Stimulated activated CD8-positive, alpha-beta memory T cell treated with anti-CD3 and anti-CD28 coated beads, Interleukin-15, amount 100 ng/mL, for 48 hours (primary cell): ENCODE results near the gene NLRP12.
"Not testable (repeated sequence)": the region's sequence is repeated elsewhere in the genome, so short reads cannot be mapped to it uniquely, and the experiment has no call there.

Experiments
- DNase-seq, 2 donors: peaks; one replicate each; pipeline ENCODE4 v3.0.0-alpha.2; 2020; ENCODE audit warnings: low read depth in 2 of 2

Gene NLRP12

GRCh38 chr19:53840241-53840640, 16.1 kb upstream of the NLRP12 start:
- not testable (repeated sequence) for DNase-seq

DNA sequence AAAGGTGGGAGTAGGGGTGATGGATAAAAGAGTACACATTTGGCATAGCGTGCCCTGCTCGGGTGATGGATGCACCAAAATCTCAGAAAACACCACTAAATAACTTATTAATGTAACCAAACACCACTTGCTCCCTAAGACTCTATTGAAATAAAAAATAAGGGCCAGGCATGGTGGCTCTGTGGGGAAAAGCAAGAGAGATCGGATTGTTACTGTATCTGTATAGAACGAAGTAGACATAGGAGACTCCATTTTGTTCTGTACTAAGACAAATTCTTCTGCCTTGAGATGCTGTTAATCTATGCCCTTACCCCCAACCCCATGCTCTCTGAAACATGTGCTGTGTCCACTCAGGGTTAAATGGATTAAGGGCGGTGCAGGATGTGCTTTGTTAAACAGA, 14.3 kb upstream of the NLRP12 start:
- not testable (repeated sequence) for DNase-seq

DNA sequence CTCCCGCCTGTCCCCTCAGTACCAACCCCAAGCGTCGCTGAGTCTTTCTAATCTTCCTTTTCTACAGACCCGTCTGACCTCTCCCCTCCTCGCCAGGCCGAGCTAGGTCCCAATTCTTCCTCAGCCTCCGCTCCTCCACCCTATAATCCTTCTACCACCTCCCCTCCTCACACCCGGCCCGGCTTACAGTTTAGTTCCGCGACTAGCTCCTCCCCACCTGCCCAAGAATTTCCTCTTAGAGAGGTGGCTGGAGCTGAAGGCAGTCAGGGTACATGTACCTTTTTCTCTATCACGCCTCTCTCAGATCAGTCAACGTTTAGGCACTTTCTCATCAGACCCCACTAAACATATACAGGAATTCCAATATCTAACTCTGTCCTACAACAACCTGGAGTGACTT, 8.7 kb upstream of the NLRP12 start:
- not testable (repeated sequence) for DNase-seq

- DNase-seq, result no peak
Observed at GRCh38 chr19:53828531-53828930, 4.4 kb upstream of the NLRP12 start.

- no peak for DNase-seq
Observed at GRCh38 chr19:53826876-53827275, 2.8 kb upstream of the NLRP12 start.

GRCh38 chr19:53823380-53824120, 564 bp downstream of the NLRP12 start:
- DNase-seq, result no peak

- no peak for DNase-seq
Observed at GRCh38 chr19:53819861-53820260, 4.3 kb downstream of the NLRP12 start.

GRCh38 chr19:53818756-53819155, 5.4 kb downstream of the NLRP12 start:
- no peak for DNase-seq

- DNase-seq, result no peak
Observed at GRCh38 chr19:53813996-53814395, 10.1 kb downstream of the NLRP12 start.

GRCh38 chr19:53812335-53812734, 11.8 kb downstream of the NLRP12 start:
- DNase-seq, result no peak

DNA sequence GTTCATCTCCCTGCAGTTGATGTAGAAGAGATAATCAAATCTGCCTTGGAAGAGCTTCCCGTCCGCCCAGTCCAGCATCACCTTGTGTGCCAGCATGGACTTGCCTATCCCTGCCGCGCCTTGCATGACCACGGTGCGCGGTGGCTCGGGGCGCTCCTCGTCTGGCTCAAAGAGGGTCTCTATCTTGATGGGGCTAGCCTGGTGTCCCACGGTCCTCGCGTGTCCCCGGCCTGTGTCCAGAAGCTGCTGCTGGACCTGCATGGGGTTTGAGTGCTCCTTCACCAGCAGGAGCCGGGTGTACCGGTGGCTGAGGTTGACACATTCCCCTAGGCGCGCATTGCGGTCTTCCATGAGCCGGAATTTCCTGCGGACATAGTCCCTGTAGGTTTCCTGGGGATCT, 13.2 kb downstream of the NLRP12 start:
- DNase-seq, result no peak

- DNase-seq, result no peak
Observed at GRCh38 chr19:53810187-53810546, 13.9 kb downstream of the NLRP12 start.

DNA sequence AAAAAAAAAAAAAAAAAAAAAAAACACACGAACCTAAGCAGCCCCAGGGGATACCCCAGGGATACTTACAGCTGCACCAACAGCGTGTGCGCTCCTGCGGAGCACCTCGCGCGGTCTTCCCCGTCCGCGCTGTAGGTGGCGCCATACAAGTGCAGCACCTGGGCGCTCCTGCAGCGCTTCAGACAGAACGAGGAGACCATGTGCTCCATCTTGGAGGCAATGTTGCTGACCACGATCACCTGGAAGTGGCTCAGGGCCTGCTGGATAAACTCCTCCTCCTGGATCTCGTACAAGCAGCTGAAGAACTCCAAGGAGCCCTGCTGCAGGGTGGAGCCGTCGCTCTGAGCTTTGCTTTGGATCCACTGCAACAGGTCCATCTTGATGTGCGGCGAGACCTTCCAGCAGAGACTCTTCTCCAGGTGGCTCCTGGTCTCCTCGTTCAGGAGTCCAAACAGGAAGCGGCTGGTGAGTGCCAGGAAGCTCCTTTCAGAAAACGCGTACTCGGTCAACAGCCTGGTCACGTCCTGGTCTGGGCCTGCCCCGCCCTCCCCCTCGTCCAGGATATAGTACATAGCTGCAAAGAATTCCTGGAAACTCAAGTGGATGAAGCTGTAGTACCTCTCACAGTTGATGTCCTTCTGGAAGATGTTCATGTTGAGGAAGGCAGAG, 14.5 kb downstream of the NLRP12 start:
- no peak for DNase-seq

DNA sequence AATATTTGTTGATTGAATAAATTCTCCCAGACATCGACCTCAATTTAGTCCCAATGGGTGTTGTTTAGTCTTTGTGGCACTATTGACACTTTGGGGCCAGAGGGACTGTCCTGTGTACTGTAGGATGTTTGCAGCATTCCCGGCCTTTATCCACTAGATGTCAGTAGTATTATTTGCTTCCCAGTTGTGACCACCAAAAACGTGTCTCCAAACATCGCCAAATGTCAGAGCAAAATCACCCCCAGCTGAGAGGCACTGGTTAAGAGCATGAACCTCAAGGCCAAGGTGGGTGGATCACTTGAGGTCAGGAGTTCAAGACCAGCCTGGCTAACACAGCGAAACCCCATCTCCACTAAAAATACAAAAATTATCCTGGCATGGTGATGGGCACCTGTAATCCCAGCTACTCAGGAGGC, 15.4 kb downstream of the NLRP12 start:
- no peak for DNase-seq

DNA sequence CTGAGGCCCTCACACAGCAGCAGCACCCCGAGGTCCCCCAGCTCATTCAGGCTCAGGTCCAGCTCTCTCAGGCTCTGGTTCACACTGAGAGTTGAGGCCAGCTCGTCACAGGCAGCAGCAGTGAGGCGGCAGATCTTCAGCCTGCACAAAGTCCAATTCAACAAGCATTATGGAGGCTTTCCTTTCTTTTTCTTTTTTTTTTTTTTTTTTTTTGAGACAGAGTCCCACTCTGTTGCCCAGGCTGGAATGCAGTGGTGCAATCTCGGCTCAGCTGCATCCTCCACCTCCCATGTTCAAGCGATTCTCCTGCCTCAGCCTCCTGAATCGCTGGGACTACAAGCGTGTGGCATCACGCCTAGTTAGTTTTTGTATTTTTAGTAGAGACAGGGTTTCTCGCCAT, 22.9 kb downstream of the NLRP12 start:
- no peak for DNase-seq

- no peak for DNase-seq
Observed at GRCh38 chr19:53795019-53795418, 29.1 kb downstream of the NLRP12 start.

GRCh38 chr19:53792721-53793433, 31.2 kb downstream of the NLRP12 start:
- peak; percentile 63 to 65 for DNase-seq

DNA sequence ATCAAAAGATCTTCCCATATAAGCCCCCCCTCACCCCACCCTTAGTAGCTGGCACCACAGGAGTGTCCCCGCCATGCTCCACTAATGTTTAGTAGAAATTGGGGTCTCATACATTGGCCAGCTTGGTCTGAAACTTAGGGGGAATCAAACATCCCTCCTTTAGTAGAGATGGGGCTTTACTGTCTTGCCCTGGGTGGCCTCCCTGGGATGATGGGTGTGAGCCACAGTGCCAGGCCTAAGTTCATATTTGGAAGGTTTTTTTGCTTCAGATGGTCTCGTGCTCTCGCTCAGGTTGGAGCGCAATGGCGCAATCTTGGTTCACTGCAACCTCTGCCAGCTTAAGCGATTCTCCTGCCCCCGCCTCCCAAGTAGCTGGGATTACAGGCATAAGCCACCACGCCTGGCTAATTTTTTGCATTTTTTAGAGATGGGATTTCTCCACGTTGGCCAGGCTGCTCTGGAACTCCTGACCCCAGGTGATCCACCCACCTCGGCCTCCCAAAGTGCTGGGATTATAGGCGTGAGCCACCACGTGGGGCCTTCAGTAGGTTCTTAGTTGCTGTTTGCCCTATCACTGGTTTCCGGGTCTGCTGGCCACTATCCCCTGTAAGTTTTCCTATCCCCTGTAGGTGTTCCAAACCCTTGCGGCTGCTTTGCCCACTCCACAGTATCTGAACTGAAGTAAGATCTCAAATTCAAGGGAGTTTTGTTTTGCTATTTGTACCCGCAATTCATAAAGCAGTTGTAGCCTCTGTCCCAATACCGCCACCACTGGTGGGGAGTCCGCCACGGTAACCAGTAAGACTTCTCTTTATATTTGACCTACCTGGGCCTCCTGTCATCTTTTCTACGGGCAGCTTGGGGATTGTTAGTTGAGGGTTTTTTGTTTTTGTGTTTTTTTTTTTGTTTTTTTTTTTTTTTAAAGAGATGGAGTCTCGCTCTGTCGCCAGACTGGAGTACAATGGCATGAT, 34.1 kb downstream of the NLRP12 start:
- no peak for DNase-seq

GRCh38 chr19:53787266-53787665, 36.8 kb downstream of the NLRP12 start:
- DNase-seq, result no peak

DNA sequence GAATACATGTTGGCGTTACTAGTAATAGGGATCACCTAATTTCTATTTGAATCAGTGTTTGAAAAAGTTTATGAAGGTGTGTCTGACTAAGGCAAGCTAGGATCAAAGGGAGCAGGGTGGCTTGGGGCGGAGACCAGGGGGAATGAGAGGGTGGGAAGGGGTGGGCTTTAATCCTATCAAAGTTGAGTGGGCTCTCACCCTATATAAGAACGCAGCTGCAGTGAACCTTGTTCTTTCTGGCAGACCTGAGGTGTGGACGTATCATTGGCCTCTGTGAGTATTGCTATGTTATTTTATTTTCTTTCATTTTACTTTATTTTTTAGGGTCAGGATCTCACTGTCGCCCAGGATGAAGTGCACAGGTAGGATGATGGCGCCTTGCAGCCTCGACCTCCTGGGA, 37.4 kb downstream of the NLRP12 start:
- DNase-seq, result no peak

- no peak for DNase-seq
Observed at GRCh38 chr19:53785196-53785889, 38.8 kb downstream of the NLRP12 start.
